Occipital lobe (tissue), 2 donors: Measurements from ENCODE around the gene NPAS2. TPM values are rescaled to one million over a fixed set of nuclear protein-coding genes. Genes with fewer than 3 reads are reported as not detected.

ENCODE experiments used
- DNase-seq: peaks from one replicate; lab custom pipeline; 2025; lab: John Stamatoyannopoulos, UW
- total RNA-seq: library from RNA; depleted of rRNA; stranded (reverse); fragments of >200 nt; gene quantifications from one replicate; pipeline ENCODE4 v1.2.3, GENCODE V29; 2014

The NPAS2 gene
- total RNA-seq, 1 donor from 2014 or later: 7.2 TPM

- DNase-seq: no peak
Observed at GRCh38 chr2:100906679-100907078, 86.7 kb downstream of the NPAS2 start.

- no peak for DNase-seq
Observed at GRCh38 chr2:100907832-100908231, 87.9 kb downstream of the NPAS2 start.

GRCh38 chr2:100909534-100910081 lies 89.7 kb downstream of the NPAS2 start:
- DNase-seq: no peak

- DNase-seq: no peak
Observed at GRCh38 chr2:100910111-100910510, 90.2 kb downstream of the NPAS2 start.

- no peak for DNase-seq
Observed at GRCh38 chr2:100919316-100919715, 99.4 kb downstream of the NPAS2 start.

- no peak for DNase-seq
Observed at GRCh38 chr2:100921685-100922161, 101.8 kb downstream of the NPAS2 start.

- DNase-seq: no peak
Observed at GRCh38 chr2:100923461-100924060, 103.6 kb downstream of the NPAS2 start.

- DNase-seq: no peak
Observed at GRCh38 chr2:100924122-100924519, 104.2 kb downstream of the NPAS2 start.

GRCh38 chr2:100924520-100925451 lies 104.8 kb downstream of the NPAS2 start:
- DNase-seq: no peak

GRCh38 chr2:100928235-100928634 lies 108.3 kb downstream of the NPAS2 start:
- DNase-seq: no peak

GRCh38 chr2:100929147-100929546 lies 109.2 kb downstream of the NPAS2 start:
- DNase-seq: no peak

- DNase-seq: no peak
Observed at GRCh38 chr2:100934504-100935371, 114.8 kb downstream of the NPAS2 start.

GRCh38 chr2:100935372-100935752 lies 115.4 kb downstream of the NPAS2 start:
- no peak for DNase-seq

GRCh38 chr2:100936070-100936741 lies 116.3 kb downstream of the NPAS2 start:
- DNase-seq: no peak

GRCh38 chr2:100936972-100937542 lies 117.1 kb downstream of the NPAS2 start:
- DNase-seq: no peak

- DNase-seq: no peak
Observed at GRCh38 chr2:100938031-100939026, 118.4 kb downstream of the NPAS2 start.

GRCh38 chr2:100939445-100939844 lies 119.5 kb downstream of the NPAS2 start:
- DNase-seq: no peak

GRCh38 chr2:100940240-100940639 lies 120.3 kb downstream of the NPAS2 start:
- DNase-seq: no peak
